ENCODE data around the gene XYLT2. TPM values are rescaled to one million over a fixed set of nuclear protein-coding genes. Genes with fewer than 3 reads are reported as not detected.
"Not testable (repeated sequence)": the region's sequence is repeated elsewhere in the genome, so short reads cannot be mapped to it uniquely, and the experiment has no call there.

XYLT2 gene
- 19.5 and 26.6 TPM in 2 replicates for total RNA-seq

DNA sequence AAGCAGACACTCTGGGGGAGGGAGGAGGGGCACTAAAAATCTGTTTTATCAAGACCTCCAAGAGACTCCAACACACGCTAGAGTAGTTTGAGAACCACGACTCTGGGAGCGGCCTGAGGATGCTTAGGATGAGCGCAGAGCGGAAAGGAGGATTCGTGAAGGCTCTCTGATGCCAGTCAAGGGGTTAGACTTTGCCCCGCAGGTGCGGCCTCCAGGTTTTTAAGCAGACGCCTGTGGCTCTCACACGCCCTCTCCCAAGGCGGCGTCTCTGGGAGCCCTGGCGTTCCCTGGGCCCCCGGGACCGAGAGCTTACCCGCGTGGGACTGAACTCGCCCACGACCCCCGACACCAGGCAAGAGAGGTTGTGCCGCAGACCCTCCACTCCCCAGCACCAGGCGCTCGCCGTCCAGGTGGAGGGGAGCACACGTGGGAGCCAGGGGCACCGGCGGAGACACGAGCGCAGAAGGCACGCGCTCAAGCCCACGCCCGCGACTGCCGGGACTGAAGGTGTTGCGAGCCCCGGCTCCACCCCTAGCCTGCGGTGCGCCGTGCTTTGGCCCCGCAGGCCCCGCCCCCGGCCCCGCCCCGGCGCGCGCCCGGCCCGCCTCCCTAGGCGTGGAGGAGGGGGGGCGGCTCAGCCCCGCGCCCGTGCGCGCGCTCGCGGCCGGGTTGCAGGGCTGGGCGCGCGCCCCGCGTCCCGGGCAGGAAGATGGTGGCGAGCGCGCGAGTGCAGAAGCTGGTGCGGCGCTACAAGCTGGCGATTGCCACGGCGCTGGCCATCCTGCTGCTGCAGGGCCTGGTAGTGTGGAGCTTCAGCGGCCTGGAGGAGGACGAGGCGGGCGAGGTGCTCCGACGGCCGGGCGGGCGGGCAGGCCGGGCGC, at the start of gene XYLT2:
TSS of gene XYLT2 (plus strand) at position 695 of the 881 bp plus-strand sequence. CDS start at position 710, 15 bp downstream.
- DNase-seq (ENCODE audit: low read depth) (peak; percentile 49), FAIRE-seq (no peak)
- TF ChIP-seq, protein P1, sequence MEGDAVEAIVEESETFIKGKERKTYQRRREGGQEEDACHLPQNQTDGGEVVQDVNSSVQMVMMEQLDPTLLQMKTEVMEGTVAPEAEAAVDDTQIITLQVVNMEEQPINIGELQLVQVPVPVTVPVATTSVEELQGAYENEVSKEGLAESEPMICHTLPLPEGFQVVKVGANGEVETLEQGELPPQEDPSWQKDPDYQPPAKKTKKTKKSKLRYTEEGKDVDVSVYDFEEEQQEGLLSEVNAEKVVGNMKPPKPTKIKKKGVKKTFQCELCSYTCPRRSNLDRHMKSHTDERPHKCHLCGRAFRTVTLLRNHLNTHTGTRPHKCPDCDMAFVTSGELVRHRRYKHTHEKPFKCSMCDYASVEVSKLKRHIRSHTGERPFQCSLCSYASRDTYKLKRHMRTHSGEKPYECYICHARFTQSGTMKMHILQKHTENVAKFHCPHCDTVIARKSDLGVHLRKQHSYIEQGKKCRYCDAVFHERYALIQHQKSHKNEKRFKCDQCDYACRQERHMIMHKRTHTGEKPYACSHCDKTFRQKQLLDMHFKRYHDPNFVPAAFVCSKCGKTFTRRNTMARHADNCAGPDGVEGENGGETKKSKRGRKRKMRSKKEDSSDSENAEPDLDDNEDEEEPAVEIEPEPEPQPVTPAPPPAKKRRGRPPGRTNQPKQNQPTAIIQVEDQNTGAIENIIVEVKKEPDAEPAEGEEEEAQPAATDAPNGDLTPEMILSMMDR (IDR thresholded peaks at IDR 0.05; ENCODE audit: insufficient read depth, low read length, severe bottlenecking), result no peak
- H3K36me3 ChIP-seq (ENCODE audit: control insufficient read depth, insufficient read depth, low read length), result no peaks in the 10 kb centered on the region
- H3K27me3 ChIP-seq (ENCODE audit: control insufficient read depth, insufficient read depth, low read length), result no peaks in the 10 kb centered on the region
- H3K4me3 ChIP-seq (ENCODE audit: low read depth, low read length), result peak within 1 kb of the TSS; percentile 81

DNA sequence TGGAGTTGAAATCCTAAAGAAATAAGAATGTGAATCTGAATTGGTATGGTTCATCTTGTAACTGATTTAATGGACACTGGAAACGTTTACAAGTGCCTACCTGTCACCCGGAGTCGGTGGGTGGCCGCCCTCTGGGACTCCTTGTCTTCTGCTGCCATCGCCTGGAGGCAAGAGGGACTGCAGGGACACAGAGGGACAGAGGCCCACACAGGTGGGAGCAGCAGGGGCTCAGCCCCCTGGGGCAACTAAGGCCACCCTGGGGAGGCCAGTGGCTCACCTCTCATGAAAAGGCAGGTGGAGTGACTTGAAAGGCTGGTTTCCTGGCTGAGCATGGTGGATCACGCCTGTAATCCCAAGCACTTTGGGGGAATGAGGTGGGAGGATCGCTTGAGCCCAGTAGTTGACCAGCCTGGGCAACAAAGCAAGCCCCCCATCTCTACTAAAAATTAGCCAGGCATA, 48.5 kb upstream of the XYLT2 start:
- H3K4me3 ChIP-seq (ENCODE audit: low read depth, low read length), result no peak overlapping the region
- TF ChIP-seq, protein P1 (IDR thresholded peaks at IDR 0.05; ENCODE audit: insufficient read depth, low read length, severe bottlenecking), result peak; percentile 94
- H3K36me3 ChIP-seq (ENCODE audit: control insufficient read depth, insufficient read depth, low read length), result no peaks in the 10 kb centered on the region
- no peaks in the 10 kb centered on the region for H3K27me3 ChIP-seq (ENCODE audit: control insufficient read depth, insufficient read depth, low read length)
- DNase-seq (ENCODE audit: low read depth) (peak; percentile 51), FAIRE-seq (no peak)

DNA sequence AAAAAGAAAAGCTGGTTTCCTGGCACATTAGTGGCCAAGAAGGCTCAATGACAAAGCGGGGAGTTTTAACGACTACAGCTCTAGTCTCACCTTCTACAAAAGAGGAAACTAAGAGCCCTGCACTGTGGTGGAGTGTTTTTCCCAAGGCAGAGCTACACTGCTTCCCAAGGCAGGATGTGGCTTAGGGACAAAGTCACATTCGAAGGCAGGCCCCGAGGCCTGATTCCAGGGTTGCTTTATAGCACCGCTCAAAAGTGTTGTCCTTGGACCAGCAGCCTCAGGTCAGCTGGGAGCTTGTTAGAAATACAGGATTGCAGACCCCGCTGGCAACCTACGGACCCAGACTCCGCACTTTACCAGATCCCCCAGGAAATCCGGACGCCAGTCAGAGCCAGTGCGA, 47.9 kb upstream of the XYLT2 start:
- Histone ChIP-seq H3K36me3 (ENCODE audit: control insufficient read depth, insufficient read depth, low read length) (no peaks in the 10 kb centered on the region), H3K27me3 (ENCODE audit: control insufficient read depth, insufficient read depth, low read length) (no peaks in the 10 kb centered on the region), H3K4me3 (ENCODE audit: low read depth, low read length) (no peak overlapping the region)
- TF ChIP-seq, protein P1 (IDR thresholded peaks at IDR 0.05; ENCODE audit: insufficient read depth, low read length, severe bottlenecking), result no peak
- DNase-seq (ENCODE audit: low read depth), result no peak
- no peak for FAIRE-seq

DNA sequence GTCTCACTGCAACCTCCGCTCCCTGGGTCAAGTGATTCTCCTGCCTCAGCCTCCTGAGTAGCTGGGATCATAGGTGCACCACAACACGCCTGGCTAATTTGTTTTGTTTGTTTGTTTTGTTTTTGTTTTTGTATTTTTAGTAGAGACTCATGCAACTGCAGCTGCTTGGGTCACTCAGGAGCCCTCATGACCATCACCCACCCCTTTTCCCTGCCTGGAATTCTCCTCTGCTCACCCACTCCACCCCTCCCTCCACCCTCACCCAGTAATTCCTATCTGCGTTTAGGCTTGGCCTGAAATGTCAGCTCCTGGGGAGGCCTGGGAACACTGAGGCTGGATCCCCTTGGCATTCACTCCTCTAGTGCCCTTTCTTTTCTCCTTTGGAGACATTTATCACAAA, 46.1 kb upstream of the XYLT2 start:
- DNase-seq (ENCODE audit: low read depth) (no peak), FAIRE-seq (no peak)
- no peaks in the 10 kb centered on the region for H3K27me3 ChIP-seq (ENCODE audit: control insufficient read depth, insufficient read depth, low read length)
- TF ChIP-seq, protein P1 (IDR thresholded peaks at IDR 0.05; ENCODE audit: insufficient read depth, low read length, severe bottlenecking), result no peak
- no peak overlapping the region for H3K4me3 ChIP-seq (ENCODE audit: low read depth, low read length)
- no peaks in the 10 kb centered on the region for H3K36me3 ChIP-seq (ENCODE audit: control insufficient read depth, insufficient read depth, low read length)

DNA sequence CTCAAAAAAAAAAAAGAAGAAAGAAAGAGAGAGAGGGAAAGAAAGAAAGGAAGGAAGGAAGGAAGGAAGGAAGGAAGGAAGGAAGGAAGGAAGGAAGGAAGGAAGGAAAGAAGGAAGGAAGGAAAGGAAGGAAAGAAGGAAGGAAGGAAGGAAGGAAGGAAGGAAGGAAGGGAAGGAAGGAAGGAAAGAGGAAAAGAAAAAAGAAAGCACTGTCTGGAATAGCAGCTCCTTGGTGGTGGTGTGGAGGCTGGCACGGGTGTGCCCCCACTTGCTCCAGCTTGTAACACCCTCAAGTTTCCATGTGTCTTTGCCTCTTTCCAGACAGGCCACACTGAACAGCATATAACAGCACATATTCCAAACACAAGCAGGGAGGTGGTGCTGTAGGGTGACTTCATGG, 45.1 kb upstream of the XYLT2 start:
- not testable (repeated sequence) for H3K36me3 ChIP-seq (ENCODE audit: control insufficient read depth, insufficient read depth, low read length); FAIRE-seq; H3K4me3 ChIP-seq (ENCODE audit: low read depth, low read length); H3K27me3 ChIP-seq (ENCODE audit: control insufficient read depth, insufficient read depth, low read length); DNase-seq (ENCODE audit: low read depth)

DNA sequence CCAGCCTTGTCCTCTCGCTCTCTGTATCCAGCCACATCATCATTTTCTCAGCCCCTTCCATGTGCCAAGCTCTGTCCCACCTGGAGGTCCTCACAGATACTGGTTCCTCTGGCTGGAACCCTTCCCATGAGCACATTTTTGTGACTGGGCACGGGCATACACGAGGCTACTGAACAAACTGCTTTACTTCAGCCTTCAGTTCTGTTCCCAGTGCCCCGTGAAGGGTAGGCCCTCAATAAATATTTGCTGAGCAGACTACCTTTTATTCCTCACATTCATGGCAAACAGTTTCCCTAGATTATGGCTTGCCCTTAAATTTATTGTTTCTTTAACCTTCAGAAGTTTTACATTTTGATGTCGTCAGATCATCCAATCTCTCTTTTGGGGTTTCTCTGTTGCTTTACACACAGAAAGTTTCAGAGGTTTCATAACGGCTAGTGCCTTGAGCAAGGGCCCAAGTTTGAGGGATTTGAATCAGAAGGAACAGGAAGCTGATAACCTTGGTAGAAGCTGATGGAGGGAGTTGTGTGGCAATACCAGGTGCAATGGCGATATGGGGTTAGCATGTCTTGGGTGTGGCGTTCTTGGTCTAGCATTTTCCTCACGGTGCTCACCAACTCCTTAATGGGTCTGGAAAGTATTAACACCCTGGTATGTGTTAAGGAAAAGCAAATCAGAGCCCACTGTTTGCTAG, 43.9 kb upstream of the XYLT2 start:
- H3K36me3 ChIP-seq (ENCODE audit: control insufficient read depth, insufficient read depth, low read length), result no peaks in the 10 kb centered on the region
- H3K4me3 ChIP-seq (ENCODE audit: low read depth, low read length), result no peak overlapping the region
- DNase-seq (ENCODE audit: low read depth) (no peak), FAIRE-seq (no peak)
- TF ChIP-seq, protein P1 (IDR thresholded peaks at IDR 0.05; ENCODE audit: insufficient read depth, low read length, severe bottlenecking), result no peak
- H3K27me3 ChIP-seq (ENCODE audit: control insufficient read depth, insufficient read depth, low read length), result no peaks in the 10 kb centered on the region
